ENCODE results near the gene POLDIP2. TPM values are rescaled to one million over a fixed set of nuclear protein-coding genes. Genes with fewer than 3 reads are reported as not detected.
A peak's percentile ranks its signal among the peaks of the same experiment; 100 is the strongest.

POLDIP2 gene
- polyA plus RNA-seq, 1 experiment: 141 TPM

GRCh38 chr17:28365487-28365886 is 8.2 kb upstream of the POLDIP2 start:
- no peak for DNase-seq (ENCODE audit: low read depth)
- CTCF ChIA-PET: no interaction called here
- Histone ChIP-seq H3K36me3 (ENCODE audit: control insufficient read depth, insufficient read depth, low read length) (peaks cover 17% of the 10 kb centered on the region), H3K27me3 (ENCODE audit: control insufficient read depth, insufficient read depth, low read length) (no peaks in the 10 kb centered on the region), H3K4me3 (ENCODE audit: low read depth, low read length) (no peak overlapping the region)
- POLR2A ChIA-PET: no interaction called here
- no peak for TF ChIP-seq CTCF (IDR thresholded peaks at IDR 0.05; ENCODE audit: insufficient read depth, low read depth, low read length)

- H3K36me3 ChIP-seq (ENCODE audit: control insufficient read depth, insufficient read depth, low read length): peaks cover 21% of the 10 kb centered on the region
- no peak for TF ChIP-seq CTCF (IDR thresholded peaks at IDR 0.05; ENCODE audit: insufficient read depth, low read depth, low read length)
- H3K27me3 ChIP-seq (ENCODE audit: control insufficient read depth, insufficient read depth, low read length): no peaks in the 10 kb centered on the region
- H3K4me3 ChIP-seq (ENCODE audit: low read depth, low read length): no peak within 1 kb of the TSS
- CTCF ChIA-PET: no interaction called here
- no peak for DNase-seq (ENCODE audit: low read depth)
- POLR2A ChIA-PET: no interaction called here
These were observed 7.5 kb upstream of the POLDIP2 start, which contains the start of gene SEBOX for GRCh38 chr17:28364665-28365363. SEBOX (minus strand) TSS chr17:28365199; CDS start chr17:28365151, 48 bp downstream.

GRCh38 chr17:28363776-28364650 is 6.7 kb upstream of the POLDIP2 start:
- Histone ChIP-seq H3K4me3 (ENCODE audit: low read depth, low read length) (no peak overlapping the region), H3K27me3 (ENCODE audit: control insufficient read depth, insufficient read depth, low read length) (no peaks in the 10 kb centered on the region), H3K36me3 (ENCODE audit: control insufficient read depth, insufficient read depth, low read length) (peaks cover 21% of the 10 kb centered on the region)
- TF ChIP-seq CTCF (IDR thresholded peaks at IDR 0.05; ENCODE audit: insufficient read depth, low read depth, low read length): no peak
- POLR2A ChIA-PET: no interaction called here
- CTCF ChIA-PET: no interaction called here
- DNase-seq (ENCODE audit: low read depth): no peak

GRCh38 chr17:28363186-28363585 is 5.9 kb upstream of the POLDIP2 start:
- ChIA-PET CTCF (no interaction called here), POLR2A (no interaction called here)
- DNase-seq (ENCODE audit: low read depth): no peak
- peaks cover 21% of the 10 kb centered on the region for H3K36me3 ChIP-seq (ENCODE audit: control insufficient read depth, insufficient read depth, low read length)
- TF ChIP-seq CTCF (IDR thresholded peaks at IDR 0.05; ENCODE audit: insufficient read depth, low read depth, low read length): no peak
- no peaks in the 10 kb centered on the region for H3K27me3 ChIP-seq (ENCODE audit: control insufficient read depth, insufficient read depth, low read length)
- H3K4me3 ChIP-seq (ENCODE audit: low read depth, low read length): no peak overlapping the region

- Histone ChIP-seq H3K4me3 (ENCODE audit: low read depth, low read length) (peak overlapping the region; percentile 93), H3K27me3 (ENCODE audit: control insufficient read depth, insufficient read depth, low read length) (no peaks in the 10 kb centered on the region), H3K36me3 (ENCODE audit: control insufficient read depth, insufficient read depth, low read length) (peaks cover 27% of the 10 kb centered on the region)
- ChIA-PET CTCF (interaction anchor here (0.6 to 1.4 kb wide), 5 partner anchors 10 to 562 kb away, joined by 3 to 5 read pairs (median 4); partner anchors contain the start of gene VTN), POLR2A (interaction anchor here (0.6 to 1.2 kb wide), 5 partner anchors 11 to 556 kb away, joined by 3 to 5 read pairs (median 3); partner anchors contain the start of gene TNFAIP1)
- no peak for DNase-seq (ENCODE audit: low read depth)
- TF ChIP-seq CTCF (IDR thresholded peaks at IDR 0.05; ENCODE audit: insufficient read depth, low read depth, low read length): no peak
These were observed 522 bp upstream of the POLDIP2 start for GRCh38 chr17:28357901-28358197.
